Trophoblast cell (in vitro differentiated cells and primary cell): Measurements from ENCODE around the gene ACP2.

Experiments used
- DNase-seq, 2 donors: peaks; one replicate each; pipeline ENCODE4 v3.0.0-alpha.2; 2016
- H2AFZ ChIP-seq: 2 replicates; pipeline ENCODE4 v1.6.1; 2013; ENCODE audit warnings: low read length, moderate library complexity, mild to moderate bottlenecking; ENCODE audit not compliant: insufficient read depth, poor library complexity
- H2AK5ac ChIP-seq: 2 replicates; pipeline ENCODE4 v1.6.1; 2013; ENCODE audit warnings: mild to moderate bottlenecking, low read length
- H2BK120ac ChIP-seq: 2 replicates; pipeline ENCODE4 v1.6.1; 2013; ENCODE audit warnings: low read length, mild to moderate bottlenecking, moderate library complexity; ENCODE audit not compliant: insufficient read depth, poor library complexity
- H2BK12ac ChIP-seq: 2 replicates; pipeline ENCODE4 v1.6.1; 2013; ENCODE audit warnings: mild to moderate bottlenecking, low read length, moderate library complexity
- H2BK5ac ChIP-seq: 2 replicates; pipeline ENCODE4 v1.6.1; 2013; ENCODE audit warnings: low read length, low read depth, moderate library complexity, mild to moderate bottlenecking; ENCODE audit not compliant: poor library complexity
- H3K14ac ChIP-seq: 2 replicates; pipeline ENCODE4 v1.6.1; 2013; ENCODE audit warnings: mild to moderate bottlenecking, low read length
- H3K18ac ChIP-seq: 2 replicates; pipeline ENCODE4 v1.6.1; 2013; ENCODE audit warnings: mild to moderate bottlenecking, low read length
- H3K23ac ChIP-seq: 2 replicates; pipeline ENCODE4 v1.6.1; 2013; ENCODE audit warnings: low read length
- H3K27ac ChIP-seq: 2 replicates; pipeline ENCODE4 v1.5.1; 2013; ENCODE audit warnings: low read depth, mild to moderate bottlenecking, inconsistent platforms, low read length, moderate library complexity
- H3K27me3 ChIP-seq: 2 replicates; pipeline ENCODE4 v1.6.1; 2013; ENCODE audit warnings: inconsistent platforms, mild to moderate bottlenecking, low read length, moderate library complexity; ENCODE audit not compliant: insufficient read depth
- H3K36me3 ChIP-seq, 2 experiments: 1 replicate in 1 of 2; 2 replicates in 1 of 2; pipeline ENCODE4 v1.6.1; 2013; ENCODE audit warnings: low read length in 2 of 2, mild to moderate bottlenecking in 2 of 2, moderate library complexity in 1 of 2; ENCODE audit not compliant: insufficient read depth in 2 of 2, control insufficient read depth in 1 of 2
- H3K4ac ChIP-seq: 2 replicates; pipeline ENCODE4 v1.6.1; 2013; ENCODE audit warnings: low read depth, mild to moderate bottlenecking, low read length, moderate library complexity
- H3K4me1 ChIP-seq, 2 experiments: 1 replicate in 1 of 2; 2 replicates in 1 of 2; pipeline ENCODE4 v1.6.1; 2013; ENCODE audit warnings: low read length in 2 of 2, mild to moderate bottlenecking in 2 of 2, moderate library complexity in 1 of 2; ENCODE audit not compliant: insufficient read depth in 2 of 2, control insufficient read depth in 1 of 2
- H3K4me2 ChIP-seq: 2 replicates; pipeline ENCODE4 v1.6.1; 2013; ENCODE audit warnings: inconsistent platforms, mild to moderate bottlenecking, low read length, moderate library complexity
- H3K4me3 ChIP-seq: 2 replicates; pipeline ENCODE4 v1.5.1; 2013; ENCODE audit warnings: mild to moderate bottlenecking, low read depth, low read length, inconsistent platforms
- H3K79me1 ChIP-seq: one replicate; pipeline ENCODE4 v1.6.1; 2013; ENCODE audit warnings: low read length
- H3K79me2 ChIP-seq: 2 replicates; pipeline ENCODE4 v1.6.1; 2013; ENCODE audit warnings: low read length, mild to moderate bottlenecking; ENCODE audit not compliant: control insufficient read depth, insufficient read depth, poor library complexity
- H3K9ac ChIP-seq: 2 replicates; pipeline ENCODE4 v1.6.1; 2013; ENCODE audit warnings: mild to moderate bottlenecking, low read length
- H3K9me3 ChIP-seq: 2 replicates; pipeline ENCODE4 v1.6.1; 2013; ENCODE audit warnings: low read depth, mild to moderate bottlenecking, control low read depth, inconsistent platforms, low read length; ENCODE audit not compliant: insufficient read depth
- H4K12ac ChIP-seq: 2 replicates; pipeline ENCODE4 v1.6.1; 2013; ENCODE audit warnings: low read depth, mild to moderate bottlenecking, low read length, moderate library complexity
- H4K8ac ChIP-seq: 2 replicates; pipeline ENCODE4 v1.6.1; 2013; ENCODE audit warnings: low read depth, mild to moderate bottlenecking, low read length, moderate library complexity
- H4K91ac ChIP-seq: one replicate; pipeline ENCODE4 v1.6.1; 2013; ENCODE audit warnings: low read depth, mild to moderate bottlenecking, low read length, moderate library complexity
- WGBS: extraction: QIAGEN DNeasy Blood & Tissue Kit; methylation state at CpG from one replicate; pipeline ENCODE4 v1.1.7; 2013; ENCODE audit warnings: missing lambda C conversion rate; ENCODE audit not compliant: insufficient read length, insufficient coverage; ENCODE audit errors: extremely low coverage; 5-methylcytosine and 5-hydroxymethylcytosine counted together

ACP2 gene

GRCh38 chr11:47261291-47261800 is 12.7 kb upstream of the ACP2 start:
- H2AFZ ChIP-seq, result no peak overlapping the region
- H3K27me3 ChIP-seq, result no peaks in the 10 kb centered on the region
- no peak overlapping the region for H3K9ac ChIP-seq
- no peak overlapping the region for H4K12ac ChIP-seq
- H3K23ac ChIP-seq, result no peak overlapping the region
- H3K9me3 ChIP-seq, result peaks cover 2% of the 10 kb centered on the region
- no peak overlapping the region for H3K18ac ChIP-seq
- H2BK120ac ChIP-seq, result no peak overlapping the region
- peaks cover 23% of the 10 kb centered on the region for H3K79me1 ChIP-seq
- H3K4me1 ChIP-seq, result peaks cover 21 to 28% of the 10 kb centered on the region in 2 experiments
- H3K4ac ChIP-seq, result no peak overlapping the region
- no peak overlapping the region for H4K91ac ChIP-seq
- H3K79me2 ChIP-seq, result no peaks in the 10 kb centered on the region
- H3K36me3 ChIP-seq, result peaks cover 4 to 5% of the 10 kb centered on the region in 2 experiments
- H2BK12ac ChIP-seq, result no peak overlapping the region
- no peak for DNase-seq
- H3K4me2 ChIP-seq, result no peak overlapping the region
- no peak overlapping the region for H4K8ac ChIP-seq
- no peak overlapping the region for H2BK5ac ChIP-seq
- no peak overlapping the region for H3K4me3 ChIP-seq
- no peak overlapping the region for H3K14ac ChIP-seq
- WGBS, result no CpG with 5 or more reads among the region's 22 CpGs
- no peak overlapping the region for H3K27ac ChIP-seq
- no peak overlapping the region for H2AK5ac ChIP-seq

- WGBS, result no CpG with 5 or more reads among the region's 19 CpGs
Observed at GRCh38 chr11:47260366-47260765, 11.8 kb upstream of the ACP2 start.

GRCh38 chr11:47259232-47259977 is 10.8 kb upstream of the ACP2 start:
- Histone ChIP-seq H4K91ac (peak overlapping the region; percentile 71), H3K36me3 (peaks cover 4 to 5% of the 10 kb centered on the region in 2 experiments), H2AFZ (no peak overlapping the region), H3K9ac (peak overlapping the region; percentile 39), H3K79me2 (no peaks in the 10 kb centered on the region), H2AK5ac (peak overlapping the region; percentile 85), H3K23ac (no peak overlapping the region), H3K18ac (peak overlapping the region; percentile 20), H3K27me3 (no peaks in the 10 kb centered on the region), H3K4ac (peak overlapping the region; percentile 38), H2BK5ac (peak overlapping the region; percentile 3), H4K8ac (peak overlapping the region; percentile 47), H2BK120ac (peak overlapping the region; percentile 33), H3K4me3 (no peak overlapping the region), H3K14ac (peak overlapping the region; percentile 85), H3K4me1 (peaks cover 27 to 30% of the 10 kb centered on the region in 2 experiments), H2BK12ac (peak overlapping the region; percentile 20), H4K12ac (peak overlapping the region; percentile 25), H3K27ac (peak overlapping the region; percentile 80), H3K9me3 (peaks cover 2% of the 10 kb centered on the region), H3K4me2 (peak overlapping the region; percentile 48), H3K79me1 (peaks cover 23% of the 10 kb centered on the region)
- WGBS, result no CpG with 5 or more reads among the region's 10 CpGs
- peak; percentile 61 to 73 for DNase-seq

More at GRCh38 chr11:47260366-47260765, 11.8 kb upstream of the ACP2 start:
- Histone ChIP-seq H3K27ac (no peak overlapping the region), H3K27me3 (no peaks in the 10 kb centered on the region), H2BK12ac (peak overlapping the region; percentile 29), H3K23ac (no peak overlapping the region), H2BK120ac (no peak overlapping the region), H3K79me2 (no peaks in the 10 kb centered on the region), H2AFZ (no peak overlapping the region), H3K9me3 (peaks cover 2% of the 10 kb centered on the region), H3K18ac (peak overlapping the region; percentile 39), H2AK5ac (peak overlapping the region; percentile 70), H4K8ac (peak overlapping the region; percentile 17), H2BK5ac (no peak overlapping the region), H3K36me3 (peaks cover 4 to 5% of the 10 kb centered on the region in 2 experiments), H3K4ac (peak overlapping the region; percentile 29), H4K91ac (peak overlapping the region; percentile 16), H3K4me1 (peaks cover 21 to 25% of the 10 kb centered on the region in 2 experiments), H3K4me3 (no peak overlapping the region), H4K12ac (no peak overlapping the region), H3K79me1 (peaks cover 23% of the 10 kb centered on the region), H3K14ac (no peak overlapping the region), H3K9ac (no peak overlapping the region), H3K4me2 (no peak overlapping the region)
- no peak for DNase-seq

- H3K14ac ChIP-seq, result peak overlapping the region; percentile 69
- peak overlapping the region; percentile 77 for H3K27ac ChIP-seq
- no peaks in the 10 kb centered on the region for H3K27me3 ChIP-seq
- H3K9me3 ChIP-seq, result peaks cover 2% of the 10 kb centered on the region
- no peaks in the 10 kb centered on the region for H3K79me2 ChIP-seq
- peak overlapping the region; percentile 86 for H2AK5ac ChIP-seq
- peak overlapping the region; percentile 68 for H3K4me2 ChIP-seq
- H2BK12ac ChIP-seq, result peak overlapping the region; percentile 84
- H2BK120ac ChIP-seq, result peak overlapping the region; percentile 78
- peaks cover 4 to 5% of the 10 kb centered on the region in 2 experiments for H3K36me3 ChIP-seq
- peak overlapping the region; percentile 67 for H2BK5ac ChIP-seq
- peaks cover 31 to 33% of the 10 kb centered on the region in 2 experiments for H3K4me1 ChIP-seq
- no peak overlapping the region for H3K9ac ChIP-seq
- no peak for DNase-seq
- H2AFZ ChIP-seq, result no peak overlapping the region
- peak overlapping the region; percentile 90 for H4K91ac ChIP-seq
- no peak overlapping the region for H3K23ac ChIP-seq
- peaks cover 23% of the 10 kb centered on the region for H3K79me1 ChIP-seq
- H3K18ac ChIP-seq, result peak overlapping the region; percentile 77
- peak overlapping the region; percentile 37 for H4K12ac ChIP-seq
- no CpG with 5 or more reads among the region's 11 CpGs for WGBS
- peak overlapping the region; percentile 65 for H3K4ac ChIP-seq
- peak overlapping the region; percentile 88 for H4K8ac ChIP-seq
- no peak overlapping the region for H3K4me3 ChIP-seq
Observed at GRCh38 chr11:47258317-47258902, 9.8 kb upstream of the ACP2 start.
